Activated T-cell treated with anti-CD3 and anti-CD28 coated beads for 24 hours (primary cell): ENCODE data around the gene LRPAP1.

Source experiments
- DNase-seq: peaks from one replicate; pipeline ENCODE4 v3.0.0-alpha.2; 2020; ENCODE audit warnings: low read depth

Gene LRPAP1

DNA sequence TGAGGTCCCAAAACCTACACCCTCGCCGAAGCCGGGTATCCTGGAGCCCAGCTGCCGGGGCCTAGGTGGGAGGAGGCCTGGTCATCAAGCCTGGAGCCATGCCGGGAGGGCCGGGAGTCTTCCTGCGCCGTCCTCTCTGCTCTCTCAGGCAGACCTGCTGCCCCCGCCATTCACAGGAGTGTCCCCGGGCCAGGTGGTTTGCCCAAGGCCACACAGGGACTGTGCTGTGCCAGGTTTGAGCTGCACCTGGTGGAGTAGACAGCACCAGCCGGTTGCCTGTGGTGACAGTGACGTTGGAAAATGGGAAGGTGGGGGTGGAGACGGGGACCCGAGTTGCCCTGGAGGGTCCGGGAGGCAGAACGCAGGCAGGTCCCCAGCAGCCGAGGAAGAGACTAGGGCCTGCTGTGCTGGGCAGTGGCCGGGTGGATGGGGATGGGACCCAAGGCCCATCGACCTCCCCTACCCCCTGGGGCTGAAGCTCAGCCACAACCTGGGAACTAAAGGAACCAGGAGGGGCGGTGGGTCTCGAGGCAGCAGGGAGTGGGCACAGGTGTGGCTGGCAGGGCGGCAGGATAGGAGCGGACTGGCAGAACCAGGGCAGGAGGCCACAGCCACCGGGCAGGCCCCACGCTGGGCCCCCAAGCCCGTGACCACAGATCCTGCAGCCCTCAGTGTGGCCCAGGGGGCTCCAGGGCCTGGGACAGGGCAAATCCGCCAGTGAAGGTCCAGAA, 59.6 kb downstream of the LRPAP1 start:
- DNase-seq: no peak

DNA sequence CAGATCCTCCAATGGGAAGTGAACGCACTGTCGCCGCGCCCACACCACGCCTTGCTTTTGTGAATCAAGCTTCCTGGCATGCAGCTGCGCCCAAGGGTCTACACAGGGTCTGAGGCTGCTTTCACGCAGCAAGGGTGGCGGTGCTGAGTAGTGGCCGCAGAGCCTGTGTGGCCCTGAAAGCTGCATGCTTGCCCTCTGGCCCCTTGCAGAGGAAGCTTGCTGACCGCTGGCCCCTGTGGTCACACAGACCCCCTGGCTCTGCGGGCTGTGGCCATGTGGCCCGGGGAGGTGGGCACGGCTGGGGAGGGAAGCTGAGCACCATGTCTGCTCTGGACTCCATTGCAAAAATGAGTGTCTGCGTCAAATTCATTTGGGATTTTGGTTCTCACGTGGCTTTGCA, 60.3 kb downstream of the LRPAP1 start:
- no peak for DNase-seq

DNA sequence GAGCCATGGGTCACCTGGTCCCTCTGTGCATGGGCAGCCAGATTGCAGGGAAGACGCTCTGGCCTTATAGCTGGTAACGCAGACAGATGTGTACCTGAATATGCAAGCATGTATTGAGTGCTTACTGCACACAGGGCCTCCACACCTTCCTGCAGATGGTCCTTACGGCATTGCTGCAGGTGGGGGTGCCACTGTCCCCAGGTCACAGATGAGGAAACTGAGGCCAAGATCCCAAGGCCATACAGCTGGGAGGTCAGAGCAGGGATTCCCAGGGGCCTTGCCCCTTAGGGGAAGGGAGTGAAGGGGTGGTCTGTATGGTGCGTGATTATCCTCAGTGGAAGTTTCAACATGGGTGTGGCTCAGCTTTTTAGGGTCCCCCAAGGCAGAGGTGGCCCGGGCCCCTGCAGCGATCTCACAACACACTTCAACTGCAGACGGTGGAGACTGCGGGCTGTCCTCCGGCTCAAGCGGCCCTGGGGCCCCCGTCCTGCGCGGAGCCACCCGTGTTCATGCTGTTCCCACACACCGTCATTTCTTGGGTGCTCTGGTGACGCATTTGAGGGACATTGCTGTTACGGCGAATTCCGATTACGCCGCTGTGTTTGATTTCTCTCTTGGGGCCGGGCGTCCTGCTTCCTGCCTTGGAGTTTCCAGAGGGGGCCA, 61.0 kb downstream of the LRPAP1 start:
- DNase-seq: no peak

DNA sequence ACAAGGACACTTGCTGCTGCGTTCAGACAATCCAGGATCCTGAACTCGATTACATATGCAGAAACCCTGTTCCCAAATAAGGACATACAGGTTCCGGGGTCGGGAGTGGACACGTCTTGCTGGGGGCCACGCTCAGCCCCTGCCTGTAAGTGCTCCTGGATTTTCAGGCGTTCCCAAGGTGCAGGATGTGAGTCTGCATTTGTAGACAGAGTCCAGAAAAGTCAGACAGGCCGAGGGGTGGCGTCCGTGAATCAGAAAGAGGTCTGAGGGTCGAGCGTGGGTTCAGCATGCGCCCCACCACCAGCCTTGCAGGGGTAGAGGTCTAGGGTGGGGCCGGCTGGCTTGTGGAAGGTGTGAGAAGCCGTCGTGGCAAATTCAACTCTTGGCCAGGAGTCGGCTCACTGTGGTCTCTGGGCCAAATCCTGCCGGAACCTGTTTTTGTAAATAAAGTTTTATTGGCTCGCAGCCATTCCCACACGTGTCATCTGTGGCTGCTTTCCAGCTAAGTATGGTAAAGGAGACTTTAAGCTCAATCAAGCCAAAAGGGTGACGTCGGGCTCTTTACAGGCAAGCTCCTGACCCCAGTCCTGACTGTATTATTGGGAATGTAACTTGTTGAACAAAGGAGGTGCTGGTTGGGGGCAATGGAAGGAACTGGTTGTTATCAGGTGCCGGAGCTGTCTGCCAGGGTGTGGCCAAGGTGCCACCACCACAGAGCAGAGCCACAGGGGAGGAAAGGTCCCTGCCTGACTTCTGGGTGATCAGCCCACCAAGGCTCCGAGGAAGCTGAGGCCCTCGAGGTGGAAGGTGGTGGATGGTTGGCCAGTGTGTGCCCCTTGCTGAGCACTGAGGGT, 61.8 kb downstream of the LRPAP1 start:
- DNase-seq: no peak

DNA sequence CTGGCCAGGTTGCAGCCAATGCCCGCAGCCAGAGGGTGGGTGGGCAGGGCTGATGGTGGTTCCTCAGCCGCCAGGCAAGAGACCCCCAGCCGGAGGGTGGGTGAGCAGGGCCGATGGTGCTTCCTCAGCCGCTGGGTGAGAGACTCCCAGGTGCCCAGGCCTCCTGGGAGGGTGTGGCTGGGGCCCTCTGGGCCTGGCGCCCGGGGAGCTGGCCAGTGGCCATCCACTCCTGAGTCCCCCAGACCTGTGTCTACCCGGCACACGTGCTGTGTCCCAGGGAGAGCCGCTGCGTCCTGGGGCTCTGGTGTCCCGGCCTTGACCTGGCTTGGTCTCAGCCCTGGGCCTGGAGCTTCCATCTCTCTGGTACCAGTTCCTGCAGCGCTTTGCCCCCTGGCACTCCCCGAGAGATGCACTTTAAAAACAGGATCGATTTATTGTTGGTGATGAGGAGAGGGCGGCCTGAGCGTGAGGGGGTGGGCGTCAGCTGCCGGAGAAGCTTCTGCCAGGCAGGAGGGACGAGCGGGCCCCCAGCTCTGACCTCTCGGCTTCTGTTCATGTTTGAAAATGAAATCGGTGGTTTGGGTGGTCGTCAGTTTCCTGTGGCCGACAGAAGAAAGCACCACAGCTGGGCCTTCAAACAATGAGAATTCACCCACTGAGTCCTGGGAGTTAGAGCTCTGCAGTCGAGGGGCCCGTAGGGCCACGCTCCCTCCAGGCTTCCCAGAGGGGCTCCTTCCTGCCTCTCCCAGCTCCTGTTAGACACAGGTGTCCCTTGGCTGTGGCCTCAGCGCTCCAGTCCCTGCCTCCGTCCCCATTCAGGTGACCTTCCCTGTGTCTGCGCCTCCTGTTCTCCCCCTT, 62.6 kb downstream of the LRPAP1 start:
- DNase-seq: no peak

DNA sequence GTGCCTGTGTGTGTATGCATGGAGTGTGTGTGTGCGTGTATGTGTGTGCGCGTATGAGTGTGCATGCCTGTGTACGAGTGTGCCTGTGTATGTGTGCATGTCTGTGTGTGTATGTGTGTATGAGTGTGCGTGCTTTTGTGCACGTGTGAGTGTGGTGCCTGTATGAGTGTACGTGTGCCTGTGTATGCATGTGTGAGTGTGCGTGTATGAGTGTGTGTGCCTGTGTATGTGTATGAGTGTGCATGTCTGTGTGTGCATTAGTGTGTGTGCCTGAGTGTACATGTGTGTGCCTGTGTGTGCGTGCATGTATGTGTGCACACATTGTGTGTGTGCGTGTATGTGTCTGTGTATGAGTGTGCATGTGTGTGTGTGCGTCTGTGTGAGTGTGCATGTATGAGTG, 63.4 kb downstream of the LRPAP1 start:
- no peak for DNase-seq

DNA sequence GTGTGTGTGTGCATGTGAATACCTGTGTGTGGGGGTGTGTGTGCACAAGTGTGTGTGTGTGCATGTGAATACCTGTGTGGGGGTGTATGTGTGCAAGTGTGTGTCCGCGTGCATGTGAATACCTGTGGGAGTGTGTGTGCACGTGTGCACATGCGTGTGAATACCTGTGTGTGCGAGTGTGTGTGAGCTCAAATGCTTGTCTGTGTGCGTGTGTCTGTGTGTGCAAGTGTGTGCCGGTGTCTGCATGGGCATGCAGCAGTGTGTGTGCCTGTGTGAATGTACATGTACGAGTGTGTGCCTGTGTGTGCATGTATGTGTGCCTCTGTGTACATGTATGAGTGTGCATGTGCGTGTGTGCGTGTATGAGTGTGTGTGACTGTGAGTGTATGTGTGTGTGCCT, 64.1 kb downstream of the LRPAP1 start:
- DNase-seq: no peak

DNA sequence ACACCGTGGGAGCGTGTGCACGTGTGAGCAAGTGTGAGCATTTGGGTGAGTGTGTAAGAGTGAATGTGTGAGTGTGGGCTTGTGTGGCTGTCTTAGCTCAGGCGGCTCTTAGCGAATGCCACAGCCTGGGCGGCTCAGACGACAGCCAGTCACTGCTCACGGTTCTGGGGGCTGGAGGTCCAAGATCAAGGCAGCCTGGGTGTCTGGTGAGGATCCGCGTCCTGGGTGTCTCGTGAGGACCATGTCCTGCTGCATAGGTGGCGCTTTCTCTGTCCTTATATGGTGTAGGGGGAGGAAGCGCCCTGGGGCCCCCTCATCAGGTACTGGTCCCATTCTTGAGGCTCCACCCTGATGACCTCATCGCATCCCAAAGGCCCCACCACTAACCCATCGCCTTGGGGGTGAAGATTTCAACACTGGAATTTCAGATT, 64.6 kb downstream of the LRPAP1 start:
- DNase-seq: no peak

DNA sequence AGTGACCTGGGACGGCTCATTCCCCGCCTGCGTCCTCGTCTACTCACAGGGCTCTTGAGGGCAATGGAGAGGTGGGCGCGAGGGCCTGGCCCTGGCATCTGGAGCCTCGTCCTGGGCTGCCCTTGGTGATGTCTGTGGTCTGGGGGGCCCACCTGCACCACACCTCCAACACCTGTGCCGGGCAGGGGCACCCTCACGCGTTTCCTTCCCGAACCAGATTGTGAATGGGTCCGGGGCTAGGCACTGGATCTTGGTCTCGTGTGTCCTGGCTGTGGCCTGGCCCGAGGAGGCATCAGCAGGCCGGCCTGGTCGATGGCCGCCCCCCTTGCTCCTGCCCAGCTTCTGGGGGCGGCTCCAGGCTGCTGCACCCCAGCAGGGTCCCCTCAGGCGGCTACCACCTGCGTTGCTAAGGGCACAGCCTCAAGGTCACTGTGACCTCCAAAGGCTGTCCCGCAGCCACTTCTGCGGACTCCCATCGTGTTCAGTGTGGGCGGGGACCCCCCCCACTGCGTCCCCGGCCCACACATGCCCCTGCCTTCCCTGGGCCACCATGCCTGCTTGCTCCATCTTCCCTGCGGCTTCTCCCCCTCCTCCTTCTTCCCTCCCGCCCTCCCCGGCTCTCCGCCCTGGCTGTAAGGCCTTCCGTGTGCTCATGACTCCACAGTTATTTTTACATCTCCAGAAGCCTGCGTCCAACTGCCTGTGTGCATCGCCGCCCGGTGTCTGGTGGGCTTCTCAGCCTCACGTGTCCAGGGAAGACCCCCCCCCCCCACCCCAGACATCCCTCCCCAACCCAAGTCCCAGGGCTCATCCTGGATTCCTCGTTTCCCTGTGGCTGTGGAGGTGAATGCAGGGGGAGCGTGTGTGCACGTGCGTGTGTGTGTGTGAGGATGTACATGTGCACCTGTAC, 65.3 kb downstream of the LRPAP1 start:
- no peak for DNase-seq

DNA sequence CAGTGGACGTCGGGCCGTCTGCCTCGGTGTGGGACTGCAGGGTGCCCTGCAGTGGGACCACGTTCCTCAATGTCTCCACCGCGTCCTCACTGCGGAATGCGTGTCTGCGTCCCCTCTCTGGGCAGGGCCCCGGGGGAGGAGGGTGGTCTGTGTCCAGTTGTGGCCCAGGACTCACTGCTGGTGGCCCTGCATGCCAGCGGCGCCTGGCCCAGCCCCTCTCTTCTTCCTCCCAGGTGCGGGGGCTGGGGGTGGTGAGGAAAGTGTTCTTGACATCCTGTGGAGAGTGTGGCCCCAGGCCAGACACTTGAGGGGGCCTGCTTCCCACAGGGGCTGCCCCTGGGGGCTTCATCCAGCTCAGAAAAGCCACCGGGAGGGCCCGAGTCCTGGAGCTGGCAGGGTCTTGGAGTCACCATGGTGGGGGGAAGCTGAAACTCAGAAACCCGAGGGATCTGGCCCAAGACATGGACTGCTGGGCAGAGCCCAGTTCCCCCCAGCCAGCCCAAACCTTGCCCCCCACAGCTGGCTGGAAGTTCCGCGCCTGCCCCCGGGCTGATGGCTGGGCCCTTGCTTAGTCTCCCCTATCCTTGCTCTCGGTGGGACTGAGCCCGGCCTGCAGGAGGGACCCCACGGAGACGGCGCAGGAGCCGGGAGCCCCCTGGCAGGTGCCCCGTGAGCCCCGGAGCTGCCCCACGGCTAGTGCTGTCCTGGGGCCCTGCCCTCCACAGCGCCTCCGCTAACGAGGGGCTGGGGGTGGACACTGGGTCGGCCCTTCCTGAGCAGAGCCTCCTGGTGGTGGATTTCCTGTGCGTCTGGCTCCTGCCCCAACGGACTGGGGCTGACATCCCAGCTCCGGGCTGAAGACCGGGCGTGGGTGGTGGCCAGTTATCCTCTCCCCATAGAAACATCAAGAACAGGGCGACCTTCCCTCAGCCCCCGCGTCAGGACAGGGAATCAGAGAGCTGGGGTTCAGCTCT, 66.2 kb downstream of the LRPAP1 start:
- no peak for DNase-seq

DNA sequence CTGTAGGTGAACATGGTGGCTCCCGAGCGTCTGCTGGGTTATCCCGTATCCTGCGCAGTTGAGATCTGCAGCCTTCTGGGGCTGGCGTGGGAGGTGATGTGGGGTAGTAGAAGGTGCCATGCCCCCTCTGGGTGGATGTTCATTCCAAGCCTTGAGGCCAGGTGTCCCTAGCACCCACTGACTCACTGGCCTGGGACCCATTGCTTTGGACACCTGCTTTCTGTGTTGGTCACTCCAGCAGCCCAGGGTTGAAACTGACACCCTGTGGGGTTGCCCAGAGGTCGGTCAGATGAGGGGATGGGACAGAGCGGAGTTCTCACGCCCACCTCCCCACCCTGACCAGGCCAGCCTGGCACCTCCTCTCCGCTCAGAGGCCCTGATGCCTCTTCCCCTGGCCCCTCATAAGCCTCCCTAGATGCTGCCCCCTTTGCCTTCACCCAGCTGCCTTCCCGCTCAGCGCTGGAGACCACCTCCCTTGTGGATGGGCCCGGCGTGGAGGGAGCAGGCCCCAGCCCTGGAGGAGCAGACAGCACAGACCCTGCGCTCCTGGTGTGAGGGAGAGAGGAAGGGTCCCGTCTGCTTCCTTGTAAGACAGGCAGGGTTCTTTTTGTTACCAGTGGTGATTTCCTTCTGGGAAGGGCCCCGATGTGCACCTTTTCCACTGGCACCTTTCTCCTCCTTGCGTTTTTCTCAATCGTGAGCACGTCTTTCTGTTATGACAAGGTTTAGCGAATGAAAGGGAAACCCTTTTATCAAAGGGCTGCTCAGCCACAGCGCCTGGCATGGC, 67.1 kb downstream of the LRPAP1 start:
- DNase-seq: no peak

DNA sequence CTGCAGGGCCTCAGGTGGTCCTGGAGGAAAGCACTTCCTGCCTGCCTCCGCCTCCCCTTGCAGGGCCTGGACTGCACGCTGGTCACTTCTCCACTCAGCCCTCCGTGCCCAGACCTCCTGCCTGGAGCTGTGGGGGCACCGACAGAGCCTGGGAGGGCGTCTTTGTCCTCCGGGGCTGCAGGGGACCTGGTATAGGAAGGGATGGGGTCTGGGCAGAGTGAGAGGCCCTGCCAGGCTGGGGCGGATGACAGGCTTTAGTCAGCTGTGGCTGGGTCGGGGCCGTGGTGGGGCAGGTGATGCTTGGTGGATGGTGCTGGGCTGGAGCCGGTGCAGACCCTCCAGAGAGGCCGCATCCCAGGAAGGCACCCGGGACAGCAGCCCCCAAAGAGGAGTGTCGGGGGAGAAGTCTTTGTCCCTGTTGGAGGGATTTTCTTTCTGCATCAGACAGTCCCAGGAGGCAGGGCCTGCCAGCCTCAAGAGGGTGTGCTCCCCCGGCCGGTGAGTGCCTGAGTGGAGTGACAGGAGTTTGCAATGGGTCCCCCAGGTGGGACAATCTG, 67.8 kb downstream of the LRPAP1 start:
- no peak for DNase-seq

DNA sequence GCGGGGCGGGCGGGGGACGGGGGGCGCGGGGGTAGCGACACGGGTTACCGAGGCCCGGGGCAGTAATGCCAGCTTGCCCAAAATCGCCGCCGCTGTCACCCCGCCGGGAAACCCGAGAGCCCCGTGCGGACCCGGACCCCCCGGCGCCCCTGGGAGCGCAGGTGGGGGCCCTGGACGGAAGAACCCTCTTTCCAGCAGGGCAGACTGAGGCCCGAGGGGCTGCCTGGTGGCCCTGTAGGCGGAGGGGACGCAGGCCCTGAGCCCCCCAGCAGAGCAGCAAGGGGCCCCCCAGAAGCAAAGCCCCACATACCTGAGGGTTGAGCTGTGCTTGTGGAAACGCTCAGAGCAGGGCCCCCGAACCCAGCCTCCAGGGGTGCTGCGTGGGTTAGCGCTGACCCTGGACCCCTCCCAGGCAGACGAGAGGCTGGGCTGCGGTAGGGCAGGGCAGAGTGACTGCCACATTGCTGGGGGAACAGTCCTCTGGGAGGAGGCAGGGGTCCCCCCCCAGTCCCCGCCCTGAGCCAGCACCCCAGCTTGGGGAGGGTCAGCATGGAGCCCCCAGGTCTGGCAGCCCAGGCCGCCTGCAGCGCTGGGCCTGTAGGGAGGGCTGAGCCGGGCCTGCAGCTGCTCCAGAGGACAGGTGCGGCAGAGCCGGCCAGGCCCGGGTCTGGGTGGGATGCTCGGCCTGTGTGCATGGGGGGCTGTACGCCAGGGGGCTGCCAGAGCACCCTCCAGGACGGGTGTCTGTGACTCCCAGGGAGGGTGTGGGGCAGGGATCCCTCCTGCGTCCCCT, 68.5 kb downstream of the LRPAP1 start:
- DNase-seq: no peak

DNA sequence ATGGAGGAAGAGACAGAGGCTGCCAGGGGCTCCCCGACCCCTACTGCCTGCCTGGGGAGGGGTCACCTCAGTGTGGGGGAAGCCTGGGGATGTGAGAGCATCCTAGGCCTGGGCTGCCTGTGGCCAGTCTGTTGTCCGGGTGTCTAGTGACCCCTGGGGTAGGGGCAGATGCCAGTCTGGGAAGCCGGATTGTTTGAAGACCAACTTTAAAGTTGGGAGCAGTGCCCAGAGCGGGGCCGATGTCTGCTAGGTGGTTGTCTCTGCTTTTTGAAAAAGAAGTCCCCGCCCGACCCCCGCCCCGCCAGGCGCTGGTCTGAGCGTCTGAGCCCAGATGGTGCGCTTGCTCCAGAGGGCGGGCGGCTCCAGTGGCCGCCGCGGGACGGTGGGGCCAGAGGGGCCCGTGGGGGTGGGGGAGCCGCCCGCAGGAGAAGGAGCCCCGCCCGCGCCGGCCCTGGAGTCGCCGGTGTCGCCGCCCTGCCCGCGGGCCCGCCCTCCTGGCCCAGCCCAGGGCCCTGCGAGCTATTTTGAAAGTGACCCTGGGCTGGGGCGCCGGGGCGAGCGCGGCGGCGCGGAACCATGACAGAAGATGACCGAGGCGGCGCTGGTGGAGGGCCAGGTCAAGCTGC, 69.3 kb downstream of the LRPAP1 start, which contains the start of gene DOK7:
Gene DOK7 (plus strand): TSS at position 517 of the 626 bp plus-strand sequence. CDS start 70 bp downstream, at position 587.
- DNase-seq: no peak

DNA sequence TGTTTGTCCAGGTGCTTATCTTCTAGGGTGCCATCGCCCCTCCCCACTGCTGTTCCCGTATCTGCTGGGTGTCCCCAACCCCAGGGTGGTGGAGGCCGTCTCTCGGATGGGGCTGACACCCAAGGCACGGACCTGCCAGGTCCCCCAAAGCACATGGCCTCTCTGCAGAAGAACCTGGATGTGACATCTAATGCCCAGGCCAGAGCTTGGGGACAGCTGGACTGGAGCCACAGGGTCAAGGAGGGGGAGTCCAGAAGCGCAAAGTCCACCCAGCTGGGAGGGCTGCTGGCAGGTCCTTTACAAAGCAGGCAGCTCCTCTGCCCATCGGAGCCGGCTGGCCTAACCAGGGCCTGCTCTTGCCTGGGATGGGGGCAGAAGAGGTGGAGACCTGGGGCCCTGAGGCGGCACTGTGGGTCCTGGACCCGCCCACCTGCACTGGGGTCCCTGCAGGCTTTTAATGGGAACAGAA, 69.9 kb downstream of the LRPAP1 start:
- DNase-seq: no peak

DNA sequence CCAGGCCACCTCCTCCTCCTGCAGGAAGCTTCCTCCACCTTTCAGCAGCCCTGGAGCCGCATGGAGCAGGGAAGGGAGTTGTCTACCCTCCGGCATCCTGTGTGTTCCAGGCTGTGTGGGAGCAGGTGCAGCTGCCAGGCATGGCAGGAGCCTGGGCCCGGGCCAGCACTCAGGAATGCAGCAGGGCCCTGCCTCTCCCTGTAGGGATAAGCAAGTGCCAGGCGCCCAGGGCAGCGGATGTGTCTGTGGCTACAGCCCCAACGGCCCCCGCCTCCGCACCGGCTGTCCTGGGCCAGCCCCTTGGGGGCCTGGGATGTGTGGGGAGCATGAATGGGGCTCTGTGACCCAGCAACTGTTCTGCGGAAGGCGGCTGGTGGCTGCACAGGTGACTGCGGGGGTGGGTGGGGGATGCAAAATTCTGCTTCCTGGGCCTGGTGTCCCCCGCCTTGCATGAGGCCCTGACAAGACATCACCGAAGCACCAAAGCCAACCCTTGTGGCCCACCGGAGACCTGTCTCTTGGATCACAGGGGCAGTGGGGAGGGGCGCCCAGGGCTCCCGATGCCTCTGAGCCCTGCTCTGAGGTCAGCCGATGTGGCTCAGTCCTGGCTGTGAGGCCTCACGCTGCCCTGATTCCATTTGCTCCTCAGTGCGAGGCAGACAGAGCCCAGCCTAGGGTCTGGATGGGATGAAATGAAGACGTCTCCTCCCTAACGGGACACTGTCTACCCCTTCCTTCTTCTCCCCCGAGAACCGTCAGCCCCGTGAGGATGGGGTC, 70.5 kb downstream of the LRPAP1 start:
- DNase-seq: no peak
